Prostate gland (tissue), 2 donors: ENCODE results near the gene ERGIC3. TPM values are rescaled to one million over a fixed set of nuclear protein-coding genes. Genes with fewer than 3 reads are reported as not detected.

Source experiments
- DNase-seq: peaks from one replicate; pipeline ENCODE4 v3.0.0-alpha.2; 2019; ENCODE audit warnings: low spot score
- H3K27ac ChIP-seq, 2 donors: fragments of 200-600 bp; sonication (generic); 2 replicates each; pipeline ENCODE4 v1.5.1; 2017 to 2019
- H3K27me3 ChIP-seq: fragments of 200-600 bp; sonication (generic); replicated peaks from 2 replicates; pipeline ENCODE4 v1.5.1; 2019; ENCODE audit not compliant: insufficient read depth
- H3K36me3 ChIP-seq, 2 donors: fragments of 200-600 bp; sonication (generic); 1 replicate in 1 of 2; 2 replicates in 1 of 2; pipeline versions ENCODE4 v1.5.1 to v1.8.1; 2017 to 2019
- H3K4me1 ChIP-seq: fragments of 200-600 bp; sonication (generic); replicated peaks from 2 replicates; pipeline ENCODE4 v1.5.1; 2019
- H3K4me3 ChIP-seq, 2 donors: fragments of 200-600 bp; sonication (generic); 2 replicates each; pipeline ENCODE4 v1.5.1; 2017 to 2019
- H3K9me3 ChIP-seq: fragments of 200-600 bp; sonication (generic); 2 replicates; pipeline ENCODE4 v1.5.1; 2017
- POLR2A ChIP-seq: fragments of 450-650 bp; IDR thresholded peaks from one replicate; pipeline ENCODE4 v1.6.1; 2016; ENCODE audit warnings: antibody characterized with exemption, mild to moderate bottlenecking
- POLR2AphosphoS5 ChIP-seq: sonication (generic); formaldehyde crosslinking; IDR thresholded peaks from one replicate; pipeline ENCODE4 v1.6.1; 2017; ENCODE audit warnings: antibody characterized with exemption
- WGBS: methylation state at CpG from one replicate; pipeline ENCODE4 v1.1.5; 2018; 5-methylcytosine and 5-hydroxymethylcytosine counted together
- intact Hi-C: fragments of 100-400 bp; cut with DNase I; formaldehyde crosslinking; loops from one replicate; pipeline ENCODE4 v1.14.2; 2022
- total RNA-seq, 2 donors: library from RNA; depleted of rRNA; stranded (reverse); fragments of >200 nt; gene quantifications; one replicate each; pipeline ENCODE4 v1.1.0, GENCODE V29; 2016
- TF ChIP-seq, protein P1 (sequence below), 4 experiments: fragments of 200-600 bp in 2 of 4; fragments of 450-650 bp in 2 of 4; sonication (generic) in 2 of 4; IDR thresholded peaks; 1 replicate in 3 of 4; 2 replicates in 1 of 4; pipeline ENCODE4 v1.5.1; 2016 to 2019; ENCODE audit warnings: antibody characterized with exemption in 4 of 4, mild to moderate bottlenecking in 2 of 4, moderate library complexity in 2 of 4

Gene ERGIC3
- total RNA-seq, 2 donors from 2014 or later = 277 to 282 TPM

DNA sequence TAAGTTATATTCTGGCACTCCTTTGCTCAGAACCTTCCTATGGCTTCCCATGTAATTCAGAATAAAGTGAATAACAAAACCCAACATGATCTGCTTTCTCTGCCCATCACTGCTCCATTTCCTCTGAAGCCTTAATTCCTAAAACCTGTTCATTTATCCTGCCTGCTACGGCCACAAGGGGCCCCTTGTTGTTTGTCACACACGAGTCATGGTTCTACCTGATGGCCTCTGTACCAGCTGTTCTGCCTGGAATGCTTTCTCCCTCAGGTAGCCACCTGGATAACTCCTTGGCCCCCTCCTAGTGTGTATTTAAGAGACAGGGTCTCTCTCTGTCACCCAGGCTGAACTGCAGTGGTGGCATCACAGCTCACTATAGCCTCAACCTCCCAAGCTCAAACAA, 26.8 kb downstream of the ERGIC3 start:
- H3K4me3 ChIP-seq = no peak overlapping the region
- DNase-seq = no peak
- TF ChIP-seq, protein P1, sequence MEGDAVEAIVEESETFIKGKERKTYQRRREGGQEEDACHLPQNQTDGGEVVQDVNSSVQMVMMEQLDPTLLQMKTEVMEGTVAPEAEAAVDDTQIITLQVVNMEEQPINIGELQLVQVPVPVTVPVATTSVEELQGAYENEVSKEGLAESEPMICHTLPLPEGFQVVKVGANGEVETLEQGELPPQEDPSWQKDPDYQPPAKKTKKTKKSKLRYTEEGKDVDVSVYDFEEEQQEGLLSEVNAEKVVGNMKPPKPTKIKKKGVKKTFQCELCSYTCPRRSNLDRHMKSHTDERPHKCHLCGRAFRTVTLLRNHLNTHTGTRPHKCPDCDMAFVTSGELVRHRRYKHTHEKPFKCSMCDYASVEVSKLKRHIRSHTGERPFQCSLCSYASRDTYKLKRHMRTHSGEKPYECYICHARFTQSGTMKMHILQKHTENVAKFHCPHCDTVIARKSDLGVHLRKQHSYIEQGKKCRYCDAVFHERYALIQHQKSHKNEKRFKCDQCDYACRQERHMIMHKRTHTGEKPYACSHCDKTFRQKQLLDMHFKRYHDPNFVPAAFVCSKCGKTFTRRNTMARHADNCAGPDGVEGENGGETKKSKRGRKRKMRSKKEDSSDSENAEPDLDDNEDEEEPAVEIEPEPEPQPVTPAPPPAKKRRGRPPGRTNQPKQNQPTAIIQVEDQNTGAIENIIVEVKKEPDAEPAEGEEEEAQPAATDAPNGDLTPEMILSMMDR (IDR thresholded peaks at IDR 0.05) = peak in 1 of 4 experiments; percentile 24
- TF ChIP-seq POLR2AphosphoS5 = no peak
- no peak overlapping the region for H3K27ac ChIP-seq
- 15% methylated on average over 2 of the region's 2 CpGs for WGBS
- H3K9me3 ChIP-seq = no peaks in the 10 kb centered on the region
- intact Hi-C loops = no loop called here
- H3K4me1 ChIP-seq = no peaks in the 10 kb centered on the region
- no peaks in the 10 kb centered on the region for H3K27me3 ChIP-seq
- no peaks in the 10 kb centered on the region for H3K36me3 ChIP-seq

DNA sequence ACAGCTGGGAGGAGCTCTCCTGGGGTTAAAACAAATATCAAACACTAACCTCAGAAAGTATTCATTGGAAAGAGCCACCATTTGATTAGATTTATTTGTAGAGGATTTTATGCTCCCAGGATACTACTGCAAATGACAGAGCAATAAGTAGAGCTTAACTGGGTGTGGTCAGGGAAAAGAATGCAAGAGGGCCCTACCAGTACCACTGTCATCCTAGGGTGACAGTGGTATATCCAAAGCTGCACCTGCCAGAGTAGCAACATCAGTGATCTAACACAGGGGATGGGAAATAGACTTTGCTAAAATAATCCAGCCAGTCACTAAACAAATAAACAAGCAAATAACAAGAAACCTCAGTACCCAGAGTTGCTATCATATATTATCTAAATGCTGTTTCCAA, 29.7 kb downstream of the ERGIC3 start:
- H3K27ac ChIP-seq = no peak overlapping the region
- no peak overlapping the region for H3K4me3 ChIP-seq
- intact Hi-C loops = no loop called here
- no peaks in the 10 kb centered on the region for H3K4me1 ChIP-seq
- no peak for DNase-seq
- H3K27me3 ChIP-seq = no peaks in the 10 kb centered on the region
- TF ChIP-seq POLR2AphosphoS5 (no peak), POLR2A (no peak)
- TF ChIP-seq, protein P1 (IDR thresholded peaks at IDR 0.05) = no peak
- no peaks in the 10 kb centered on the region for H3K9me3 ChIP-seq
- no peaks in the 10 kb centered on the region for H3K36me3 ChIP-seq

DNA sequence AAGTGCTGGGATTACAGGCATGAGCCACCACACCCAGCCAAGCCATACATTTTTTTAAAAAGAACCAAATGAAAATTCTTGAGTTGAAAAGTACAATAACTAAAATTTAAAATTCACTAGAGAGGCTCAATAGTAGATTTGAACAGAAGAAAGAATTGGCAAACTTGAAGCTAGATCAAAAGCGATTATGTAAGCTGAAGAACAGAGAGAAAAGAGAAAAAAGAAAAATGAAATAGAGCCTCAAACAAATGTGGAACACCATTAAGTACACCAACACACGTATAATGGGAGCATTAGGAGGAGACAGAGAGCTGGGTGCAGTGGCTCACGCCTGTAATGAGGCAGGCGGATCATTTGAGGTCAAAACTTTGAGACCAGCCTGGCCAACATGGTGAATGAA, 31.0 kb downstream of the ERGIC3 start:
- intact Hi-C loops = no loop called here
- no peaks in the 10 kb centered on the region for H3K9me3 ChIP-seq
- WGBS = 94% methylated on average over 4 of the region's 4 CpGs
- H3K4me3 ChIP-seq = no peak overlapping the region
- H3K4me1 ChIP-seq = no peaks in the 10 kb centered on the region
- H3K36me3 ChIP-seq = no peaks in the 10 kb centered on the region
- no peak overlapping the region for H3K27ac ChIP-seq
- no peaks in the 10 kb centered on the region for H3K27me3 ChIP-seq
- DNase-seq = no peak
- TF ChIP-seq POLR2AphosphoS5 (no peak), POLR2A (no peak)
- TF ChIP-seq, protein P1 (IDR thresholded peaks at IDR 0.05) = no peak

DNA sequence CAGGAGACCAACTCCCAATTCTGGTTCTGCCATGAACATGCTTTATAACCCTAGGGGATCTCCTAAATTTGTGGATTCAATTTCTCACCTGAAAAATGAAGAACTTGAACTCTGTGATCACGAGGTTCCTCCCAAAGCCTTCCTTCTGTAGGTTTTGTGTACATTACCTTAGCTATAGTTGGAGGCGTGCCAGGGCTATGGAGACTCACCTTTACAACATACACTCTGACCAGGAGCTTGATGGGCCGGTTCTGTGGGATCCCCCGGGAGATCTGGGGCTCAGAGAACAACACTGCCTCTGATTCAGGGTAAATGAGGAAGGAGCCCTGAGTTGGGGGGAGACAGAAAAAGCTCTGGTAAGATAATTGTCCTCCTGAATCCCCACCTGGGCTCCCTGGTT, 34.1 kb downstream of the ERGIC3 start:
- Histone ChIP-seq H3K4me3 (no peak overlapping the region), H3K27ac (no peak overlapping the region), H3K9me3 (no peaks in the 10 kb centered on the region), H3K27me3 (no peaks in the 10 kb centered on the region), H3K4me1 (no peaks in the 10 kb centered on the region), H3K36me3 (no peaks in the 10 kb centered on the region)
- DNase-seq = no peak
- WGBS = 52% methylated on average over 4 of the region's 4 CpGs
- intact Hi-C loops = no loop called here
- TF ChIP-seq, protein P1 (IDR thresholded peaks at IDR 0.05) = no peak
- TF ChIP-seq POLR2A (no peak), POLR2AphosphoS5 (no peak)

DNA sequence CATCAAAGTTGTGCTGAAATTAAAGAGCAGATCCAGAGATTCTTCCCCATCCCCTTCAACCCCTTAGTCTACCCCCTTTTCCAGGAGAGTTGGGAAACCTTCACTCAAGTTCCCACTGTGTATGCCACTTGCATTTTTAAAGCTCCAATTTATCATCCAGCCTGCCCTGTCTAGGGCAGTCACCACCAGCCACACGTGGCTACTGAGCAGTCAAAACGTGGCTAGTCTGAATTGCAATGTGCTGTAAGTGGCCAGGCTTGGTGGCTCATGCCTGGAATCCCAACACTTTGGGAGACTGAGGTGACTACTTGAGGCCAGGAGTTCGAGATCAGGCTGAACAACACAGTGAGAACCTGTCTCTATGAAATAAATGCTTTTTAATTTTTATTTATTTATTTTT, 34.9 kb downstream of the ERGIC3 start:
- intact Hi-C loops = no loop called here
- Histone ChIP-seq H3K27ac (no peak overlapping the region), H3K4me3 (no peak overlapping the region), H3K27me3 (no peaks in the 10 kb centered on the region), H3K36me3 (no peaks in the 10 kb centered on the region), H3K9me3 (no peaks in the 10 kb centered on the region), H3K4me1 (no peaks in the 10 kb centered on the region)
- 75% methylated on average over 3 of the region's 3 CpGs for WGBS
- no peak for TF ChIP-seq POLR2AphosphoS5
- TF ChIP-seq POLR2A = no peak
- TF ChIP-seq, protein P1 (IDR thresholded peaks at IDR 0.05) = no peak
- no peak for DNase-seq
